ENCODE measurements around the gene PACRG. TPM values are rescaled to one million over a fixed set of nuclear protein-coding genes. Genes with fewer than 3 reads are reported as not detected.

Gene PACRG
- total RNA-seq, 1 donor from 2014 or later, result 10.5 TPM

DNA sequence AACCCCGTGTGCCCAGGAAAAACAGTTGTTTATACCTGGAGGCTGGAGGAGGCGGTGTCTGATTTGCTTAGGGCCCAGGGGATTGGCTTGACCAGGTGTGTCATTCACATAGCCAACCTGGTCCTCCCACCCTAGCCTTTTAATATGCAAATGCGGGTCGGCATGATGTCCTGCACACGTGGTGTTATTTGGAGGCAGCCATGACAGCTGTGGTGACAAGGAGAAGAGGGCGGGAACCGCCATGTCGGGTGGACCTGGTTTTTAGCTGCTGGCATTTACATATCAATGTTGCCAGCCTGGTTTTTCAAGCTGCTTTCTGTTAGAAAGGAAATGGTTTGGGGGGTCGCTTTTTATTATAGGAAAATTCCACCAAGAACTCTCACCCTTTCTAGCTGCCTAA, 395.3 kb downstream of the PACRG start:
- H3K4me1 ChIP-seq, result peaks cover 14% of the 10 kb centered on the region
- H3K9me3 ChIP-seq (replicated peaks), result peaks cover 3% of the 10 kb centered on the region
- intact Hi-C loops (cut with micrococcal nuclease), result no loop called here
- H3K27me3 ChIP-seq (ENCODE audit: low read depth), result no peaks in the 10 kb centered on the region
- H3K27ac ChIP-seq (replicated peaks), result no peak overlapping the region
- H3K36me3 ChIP-seq, result no peaks in the 10 kb centered on the region
- TF ChIP-seq, protein P1, sequence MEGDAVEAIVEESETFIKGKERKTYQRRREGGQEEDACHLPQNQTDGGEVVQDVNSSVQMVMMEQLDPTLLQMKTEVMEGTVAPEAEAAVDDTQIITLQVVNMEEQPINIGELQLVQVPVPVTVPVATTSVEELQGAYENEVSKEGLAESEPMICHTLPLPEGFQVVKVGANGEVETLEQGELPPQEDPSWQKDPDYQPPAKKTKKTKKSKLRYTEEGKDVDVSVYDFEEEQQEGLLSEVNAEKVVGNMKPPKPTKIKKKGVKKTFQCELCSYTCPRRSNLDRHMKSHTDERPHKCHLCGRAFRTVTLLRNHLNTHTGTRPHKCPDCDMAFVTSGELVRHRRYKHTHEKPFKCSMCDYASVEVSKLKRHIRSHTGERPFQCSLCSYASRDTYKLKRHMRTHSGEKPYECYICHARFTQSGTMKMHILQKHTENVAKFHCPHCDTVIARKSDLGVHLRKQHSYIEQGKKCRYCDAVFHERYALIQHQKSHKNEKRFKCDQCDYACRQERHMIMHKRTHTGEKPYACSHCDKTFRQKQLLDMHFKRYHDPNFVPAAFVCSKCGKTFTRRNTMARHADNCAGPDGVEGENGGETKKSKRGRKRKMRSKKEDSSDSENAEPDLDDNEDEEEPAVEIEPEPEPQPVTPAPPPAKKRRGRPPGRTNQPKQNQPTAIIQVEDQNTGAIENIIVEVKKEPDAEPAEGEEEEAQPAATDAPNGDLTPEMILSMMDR (IDR thresholded peaks at IDR 0.05; ENCODE audit: borderline replicate concordance), result no peak
- no peak for DNase-seq
- H3K4me3 ChIP-seq, result no peak overlapping the region

DNA sequence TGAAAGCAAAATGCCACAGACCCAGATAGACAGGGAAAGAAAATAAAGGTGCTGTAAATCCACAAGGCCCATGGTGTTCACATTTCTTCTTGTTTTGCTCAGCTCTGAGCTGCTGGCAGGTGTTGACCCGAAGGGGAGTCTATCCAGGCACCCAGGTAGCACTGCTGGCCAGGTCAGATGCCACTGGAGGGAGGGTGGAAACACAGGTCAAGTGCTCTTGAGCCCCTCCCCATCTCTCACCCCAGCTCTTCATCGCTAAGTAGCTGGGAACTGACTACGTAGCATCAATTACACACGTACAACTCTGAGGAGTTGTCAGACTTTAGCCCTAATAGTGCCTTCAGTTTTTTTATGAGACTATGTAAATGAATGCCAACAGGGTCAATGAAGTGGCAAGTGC, 399.0 kb downstream of the PACRG start:
- intact Hi-C loops (cut with micrococcal nuclease), result no loop called here
- no peak overlapping the region for H3K27ac ChIP-seq (replicated peaks)
- TF ChIP-seq, protein P1 (IDR thresholded peaks at IDR 0.05; ENCODE audit: borderline replicate concordance), result no peak
- no peaks in the 10 kb centered on the region for H3K36me3 ChIP-seq
- no peak for DNase-seq
- peaks cover 3% of the 10 kb centered on the region for H3K9me3 ChIP-seq (replicated peaks)
- no peak overlapping the region for H3K4me3 ChIP-seq
- no peaks in the 10 kb centered on the region for H3K27me3 ChIP-seq (ENCODE audit: low read depth)
- H3K4me1 ChIP-seq, result peaks cover 17% of the 10 kb centered on the region

GRCh38 chr6:163127587-163127986, 399.8 kb downstream of the PACRG start:
- Histone ChIP-seq H3K27ac (replicated peaks) (no peak overlapping the region), H3K4me3 (no peak overlapping the region), H3K36me3 (no peaks in the 10 kb centered on the region), H3K4me1 (peaks cover 17% of the 10 kb centered on the region), H3K27me3 (ENCODE audit: low read depth) (no peaks in the 10 kb centered on the region), H3K9me3 (replicated peaks) (peaks cover 3% of the 10 kb centered on the region)
- intact Hi-C loops (cut with micrococcal nuclease), result no loop called here
- DNase-seq, result no peak
- TF ChIP-seq, protein P1 (IDR thresholded peaks at IDR 0.05; ENCODE audit: borderline replicate concordance), result no peak

DNA sequence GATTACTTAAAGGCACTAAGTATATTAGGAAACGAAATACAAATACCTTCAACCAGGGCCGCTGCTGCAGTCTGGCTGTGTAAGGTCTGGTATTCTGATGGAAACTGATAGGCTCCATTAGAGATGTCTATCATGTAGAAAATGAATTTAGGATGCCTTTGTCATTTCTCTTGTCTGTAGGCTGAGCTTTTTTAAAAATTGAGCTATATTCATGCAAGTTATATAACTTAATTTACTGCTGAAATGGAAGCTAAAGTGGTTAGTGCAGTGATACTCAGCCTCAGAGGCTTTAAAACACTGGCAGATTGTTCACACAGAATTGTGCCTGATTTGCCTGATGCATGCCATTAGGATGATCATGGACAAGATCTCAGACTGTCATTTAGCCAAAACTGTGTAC, 400.6 kb downstream of the PACRG start:
- no peak overlapping the region for H3K27ac ChIP-seq (replicated peaks)
- intact Hi-C loops (cut with micrococcal nuclease), result no loop called here
- H3K27me3 ChIP-seq (ENCODE audit: low read depth), result no peaks in the 10 kb centered on the region
- TF ChIP-seq, protein P1 (IDR thresholded peaks at IDR 0.05; ENCODE audit: borderline replicate concordance), result no peak
- H3K9me3 ChIP-seq (replicated peaks), result peaks cover 3% of the 10 kb centered on the region
- DNase-seq, result no peak
- H3K4me1 ChIP-seq, result peaks cover 17% of the 10 kb centered on the region
- H3K36me3 ChIP-seq, result no peaks in the 10 kb centered on the region
- no peak overlapping the region for H3K4me3 ChIP-seq

GRCh38 chr6:163132050-163132750, 404.4 kb downstream of the PACRG start:
- H3K27ac ChIP-seq (replicated peaks), result no peak overlapping the region
- peaks cover 11% of the 10 kb centered on the region for H3K4me1 ChIP-seq
- H3K9me3 ChIP-seq (replicated peaks), result no peaks in the 10 kb centered on the region
- no peak for DNase-seq
- H3K27me3 ChIP-seq (ENCODE audit: low read depth), result no peaks in the 10 kb centered on the region
- no peak overlapping the region for H3K4me3 ChIP-seq
- no peaks in the 10 kb centered on the region for H3K36me3 ChIP-seq
- TF ChIP-seq, protein P1 (IDR thresholded peaks at IDR 0.05; ENCODE audit: borderline replicate concordance), result no peak
- intact Hi-C loops (cut with micrococcal nuclease), result no loop called here
